Fibroblast of pulmonary artery (primary cell): ENCODE measurements around the gene TASOR2.
A peak's percentile ranks its signal among the peaks of the same experiment; 100 is the strongest.

Source experiments
- DNase-seq: peaks from one replicate; pipeline ENCODE4 v3.0.0-alpha.2; 2010; ENCODE audit warnings: low read depth
- H3K4me3 ChIP-seq: replicated peaks from 2 replicates; pipeline ENCODE4 v1.5.1; 2011; ENCODE audit warnings: low read depth, mild to moderate bottlenecking, control low read depth, low read length, moderate library complexity
- TF ChIP-seq, protein P1 (sequence below): IDR thresholded peaks from 2 replicates; pipeline ENCODE4 v1.5.1; 2011; ENCODE audit warnings: mild to moderate bottlenecking, control low read depth, low read length, inconsistent platforms; ENCODE audit errors: missing control alignments

Gene TASOR2

DNA sequence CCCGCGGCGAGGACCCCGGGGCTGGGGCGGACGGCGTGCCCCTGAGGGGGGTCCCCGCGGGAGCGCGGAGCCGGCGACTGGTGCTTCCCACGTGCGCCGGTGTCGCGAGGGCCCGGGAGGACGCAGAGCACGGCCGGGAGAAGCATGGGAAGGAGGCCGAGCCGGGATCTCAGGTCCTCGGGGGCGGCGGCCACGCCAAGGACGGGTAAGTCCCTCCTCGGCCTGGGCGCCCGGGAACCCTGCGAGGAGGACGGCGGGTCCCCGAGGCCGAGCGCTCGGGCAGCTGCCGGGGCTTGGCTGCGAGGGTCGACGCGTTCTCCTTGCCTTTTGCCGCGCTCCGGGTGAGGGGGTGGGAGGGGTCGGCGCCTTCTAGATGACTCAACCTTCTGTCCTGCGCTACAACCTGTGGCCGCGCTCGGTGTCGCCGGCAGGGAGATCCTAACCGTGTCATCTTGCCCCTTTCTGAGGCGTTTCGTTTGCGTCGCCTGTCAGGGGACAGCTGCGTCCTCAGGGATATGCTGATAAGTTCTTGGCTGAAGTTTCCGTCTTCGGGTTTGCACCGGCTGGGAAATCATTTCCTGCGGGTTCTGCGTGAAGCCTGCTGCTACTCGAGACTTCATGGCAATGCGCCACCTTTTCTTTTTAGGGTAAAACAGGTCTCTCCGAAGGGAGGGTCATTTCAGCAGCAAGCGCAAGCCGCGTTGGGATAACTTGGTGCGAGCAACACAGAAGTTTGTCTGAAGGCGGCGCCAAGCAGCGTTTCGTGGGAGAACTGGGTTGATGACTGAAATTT is 529 bp downstream of the TASOR2 start:
- peak overlapping the region; percentile 89 for H3K4me3 ChIP-seq
- TF ChIP-seq, protein P1, sequence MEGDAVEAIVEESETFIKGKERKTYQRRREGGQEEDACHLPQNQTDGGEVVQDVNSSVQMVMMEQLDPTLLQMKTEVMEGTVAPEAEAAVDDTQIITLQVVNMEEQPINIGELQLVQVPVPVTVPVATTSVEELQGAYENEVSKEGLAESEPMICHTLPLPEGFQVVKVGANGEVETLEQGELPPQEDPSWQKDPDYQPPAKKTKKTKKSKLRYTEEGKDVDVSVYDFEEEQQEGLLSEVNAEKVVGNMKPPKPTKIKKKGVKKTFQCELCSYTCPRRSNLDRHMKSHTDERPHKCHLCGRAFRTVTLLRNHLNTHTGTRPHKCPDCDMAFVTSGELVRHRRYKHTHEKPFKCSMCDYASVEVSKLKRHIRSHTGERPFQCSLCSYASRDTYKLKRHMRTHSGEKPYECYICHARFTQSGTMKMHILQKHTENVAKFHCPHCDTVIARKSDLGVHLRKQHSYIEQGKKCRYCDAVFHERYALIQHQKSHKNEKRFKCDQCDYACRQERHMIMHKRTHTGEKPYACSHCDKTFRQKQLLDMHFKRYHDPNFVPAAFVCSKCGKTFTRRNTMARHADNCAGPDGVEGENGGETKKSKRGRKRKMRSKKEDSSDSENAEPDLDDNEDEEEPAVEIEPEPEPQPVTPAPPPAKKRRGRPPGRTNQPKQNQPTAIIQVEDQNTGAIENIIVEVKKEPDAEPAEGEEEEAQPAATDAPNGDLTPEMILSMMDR, result peak; percentile 68
- DNase-seq, result peak; percentile 84

DNA sequence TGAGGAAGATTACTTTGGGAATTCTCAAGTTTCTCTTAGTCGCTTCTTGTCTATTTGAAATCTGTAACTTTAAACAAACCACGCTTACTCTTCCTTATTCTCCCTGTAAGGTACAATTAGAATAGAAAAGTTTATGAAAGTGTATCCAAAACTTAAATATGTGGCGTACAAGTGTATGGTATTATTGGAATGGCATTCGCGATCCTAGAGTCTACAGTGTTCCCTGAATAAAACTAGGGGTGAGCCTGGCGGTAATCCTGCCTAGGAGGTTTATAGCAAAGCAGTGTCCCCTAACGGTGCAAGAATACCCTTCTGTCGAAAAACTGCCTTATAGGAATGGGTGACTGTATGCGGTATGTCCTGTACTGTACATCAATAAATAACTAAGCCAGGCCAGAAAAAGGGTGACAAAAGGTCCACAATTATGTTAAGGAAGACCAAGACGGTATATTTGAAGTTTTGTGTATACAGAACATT is 1.2 kb downstream of the TASOR2 start:
- peak; percentile 22 for DNase-seq
- peak overlapping the region; percentile 89 for H3K4me3 ChIP-seq
- TF ChIP-seq, protein P1, result no peak

DNA sequence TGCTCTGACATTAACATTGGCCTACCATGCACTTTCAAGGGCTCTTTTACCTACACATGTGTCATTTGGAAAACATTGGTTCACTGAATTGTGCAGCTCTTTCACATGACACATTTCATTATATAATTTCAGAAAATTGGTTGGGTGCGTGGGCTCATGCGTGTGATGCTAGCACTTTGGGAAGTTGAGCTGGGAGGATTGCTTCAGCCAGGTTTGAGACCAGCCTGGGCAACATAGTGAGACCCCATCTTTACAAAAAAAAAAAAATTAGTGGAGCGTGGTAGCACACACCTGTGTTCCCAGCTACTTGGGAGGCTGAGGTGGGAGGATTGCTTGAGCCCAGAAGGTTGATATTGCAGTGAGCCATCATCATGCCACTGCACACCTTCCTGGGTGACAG is 3.9 kb downstream of the TASOR2 start:
- no peak for DNase-seq
- TF ChIP-seq, protein P1, result no peak
- no peak overlapping the region for H3K4me3 ChIP-seq

DNA sequence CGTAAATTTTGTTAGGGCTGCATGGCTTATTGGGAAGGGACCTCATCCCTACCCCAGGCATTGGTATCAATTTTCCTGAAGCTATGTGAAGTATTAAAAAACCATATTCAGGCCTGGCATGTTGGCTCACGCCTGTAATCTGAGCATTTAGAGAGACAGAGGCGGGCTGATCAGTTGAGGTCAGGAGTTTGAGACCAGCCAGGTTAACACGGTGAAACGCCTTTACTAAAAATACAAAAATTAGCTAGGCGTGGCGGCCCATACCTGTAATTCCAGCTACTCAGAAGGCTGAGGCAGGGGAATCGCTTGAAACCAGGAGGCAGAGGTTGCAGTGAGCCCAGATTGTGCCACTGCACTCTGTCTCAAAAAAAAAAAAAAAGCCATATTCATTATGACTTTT is 7.1 kb downstream of the TASOR2 start:
- H3K4me3 ChIP-seq, result peak overlapping the region; percentile 60
- TF ChIP-seq, protein P1, result no peak
- DNase-seq, result no peak

DNA sequence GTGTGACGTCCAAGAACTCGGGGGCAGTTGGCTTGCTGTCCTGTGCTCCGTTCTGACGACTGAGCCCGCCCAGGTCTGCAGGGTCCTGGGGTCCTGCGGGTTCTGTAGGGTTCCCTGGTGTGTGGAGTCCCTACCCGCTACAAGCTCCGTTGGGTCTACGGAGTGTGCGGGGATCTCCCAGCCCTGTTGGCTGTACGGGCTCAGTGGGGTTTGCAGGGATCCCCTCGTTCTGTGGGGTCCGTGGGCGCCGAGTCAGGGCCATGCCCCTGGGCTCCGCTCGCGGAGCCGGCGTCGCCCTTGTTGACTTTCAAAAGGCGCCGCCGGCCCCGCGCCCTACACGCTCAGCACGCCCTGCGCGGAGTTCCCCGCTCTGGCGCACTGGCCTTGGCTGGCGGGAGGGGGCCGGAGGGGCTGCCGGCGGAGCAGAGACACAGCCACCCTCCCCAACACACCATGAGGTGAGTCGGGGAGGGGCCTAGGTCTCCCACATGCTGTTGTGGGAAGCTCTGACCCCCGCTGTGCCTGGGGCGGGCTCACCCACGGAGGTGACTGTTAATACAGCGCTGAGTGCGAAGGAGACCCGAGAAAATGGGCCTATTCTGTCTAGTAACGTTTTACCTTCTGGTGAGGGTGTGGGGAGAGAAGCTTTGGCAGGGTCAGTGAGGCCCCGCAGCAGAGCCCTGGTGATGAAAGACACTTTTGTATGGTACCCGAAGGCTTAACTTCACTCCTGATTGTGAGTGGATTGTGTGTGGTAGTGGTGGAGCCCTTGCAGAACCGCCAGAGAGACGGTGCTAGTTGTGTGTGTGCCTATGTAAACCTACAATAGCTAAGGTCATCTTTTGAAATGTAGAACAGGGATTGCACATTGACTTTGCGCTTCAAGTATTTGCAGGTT is 8.1 kb downstream of the TASOR2 start:
- peak; percentile 45 for DNase-seq
- H3K4me3 ChIP-seq, result peak overlapping the region; percentile 60
- TF ChIP-seq, protein P1, result no peak

DNA sequence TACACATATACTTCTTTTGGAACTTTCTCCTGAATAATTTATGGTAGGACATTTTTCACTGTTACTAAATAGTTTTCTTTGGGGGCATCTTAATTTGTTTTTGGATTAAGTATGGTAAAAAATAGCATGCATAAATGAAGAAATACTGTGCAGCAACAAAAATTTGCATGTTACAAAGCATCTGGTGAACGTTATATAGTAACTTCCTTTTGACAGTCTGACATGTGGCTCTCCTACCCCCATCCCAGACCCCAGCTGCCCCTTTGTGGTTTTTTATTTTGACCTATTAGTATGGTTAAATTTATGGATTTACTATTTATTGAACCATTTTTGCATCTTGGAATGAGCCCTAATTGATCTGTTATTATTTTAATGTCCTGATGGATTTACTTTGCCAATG is 9.9 kb downstream of the TASOR2 start:
- DNase-seq, result no peak
- no peak overlapping the region for H3K4me3 ChIP-seq
- TF ChIP-seq, protein P1, result no peak
